K562 (cell line): ENCODE results near the gene MSRB2.
A peak's percentile ranks its signal among the peaks of the same experiment; 100 is the strongest.

ENCODE experiments used
- ELF1 ChIP-seq: fragments of 200-800 bp; sonication (Bioruptor generic); IDR thresholded peaks from 2 replicates; pipeline ENCODE4 v1.6.1; 2016; ENCODE audit warnings: missing genetic modification characterization, missing compliant biosample characterization
- NR2C2 ChIP-seq, 2 experiments: fragments of 200-800 bp in 1 of 2; sonication (Bioruptor generic) in 1 of 2; sonication (generic) in 1 of 2; formaldehyde crosslinking in 1 of 2; IDR thresholded peaks; 2 replicates each; pipeline versions ENCODE4 v1.6.1 to v1.8.0; 2016 to 2022; ENCODE audit warnings: mild to moderate bottlenecking in 1 of 2, missing compliant biosample characterization in 1 of 2, missing genetic modification characterization in 1 of 2, missing genetic modification reagents in 1 of 2
- SIN3A ChIP-seq, 2 experiments: fragments of 150-350 bp in 1 of 2; IDR thresholded peaks; 2 replicates each; pipeline ENCODE4 v1.6.1; 2011 to 2016; ENCODE audit warnings: borderline replicate concordance in 2 of 2, low read depth in 2 of 2, low read length in 2 of 2, mild to moderate bottlenecking in 2 of 2, moderate library complexity in 2 of 2; ENCODE audit not compliant: control insufficient read depth in 1 of 2

- TF ChIP-seq SIN3A (IDR thresholded peaks at IDR 0.05; ENCODE audit: borderline replicate concordance in 2 of 2, control insufficient read depth in 1 of 2, low read depth in 2 of 2, low read length in 2 of 2) (peak in 1 of 2 experiments; percentile 21; a peak in 2 of 4 replicates), NR2C2 (CRISPR knock-in tag; IDR thresholded peaks at IDR 0.05) (no peak), NR2C2 (tag; IDR thresholded peaks at IDR 0.05) (peak; percentile 59), ELF1 (tag) (0 out of 2 replicates have a peak, but pooled peaks have one; percentile 9)
Measured at GRCh38 chr10:23055424-23056185, 39.8 kb upstream of the MSRB2 start.
